ENCODE data around the gene UQCRQ.
A peak's percentile ranks its signal among the peaks of the same experiment; 100 is the strongest.

Gene UQCRQ

GRCh38 chr5:132866342-132867045 is at the start of gene UQCRQ, which contains the start of gene GDF9:
Gene UQCRQ (plus strand): TSS chr5:132866642. CDS start chr5:132866882, 240 bp downstream.
Gene GDF9 (minus strand): TSS chr5:132866469. CDS start chr5:132864533, 1,936 bp downstream.
- DNase-seq (ENCODE audit: low read depth in 2 of 2): peak; percentile 81 to 87

- no peak for DNase-seq (ENCODE audit: low read depth in 2 of 2)
Observed at GRCh38 chr5:132817011-132817410, 49.4 kb upstream of the UQCRQ start.

- DNase-seq (ENCODE audit: low read depth in 2 of 2): no peak
Observed at GRCh38 chr5:132819468-132819867, 47.0 kb upstream of the UQCRQ start.

- DNase-seq (ENCODE audit: low read depth in 2 of 2): peak; percentile 69 to 72
Observed at GRCh38 chr5:132820162-132820754, 46.2 kb upstream of the UQCRQ start.

- DNase-seq (ENCODE audit: low read depth in 2 of 2): no peak
Observed at GRCh38 chr5:132821350-132821749, 45.1 kb upstream of the UQCRQ start.

- DNase-seq (ENCODE audit: low read depth in 2 of 2): no peak
Observed at GRCh38 chr5:132821791-132822190, 44.7 kb upstream of the UQCRQ start.

- DNase-seq (ENCODE audit: low read depth in 2 of 2): no peak
Observed at GRCh38 chr5:132822650-132823480, 43.6 kb upstream of the UQCRQ start.

GRCh38 chr5:132823481-132824050 is 42.9 kb upstream of the UQCRQ start:
- DNase-seq (ENCODE audit: low read depth in 2 of 2): no peak

GRCh38 chr5:132824426-132824825 is 42.0 kb upstream of the UQCRQ start:
- DNase-seq (ENCODE audit: low read depth in 2 of 2): no peak

GRCh38 chr5:132825033-132825833 is 41.2 kb upstream of the UQCRQ start:
- no peak for DNase-seq (ENCODE audit: low read depth in 2 of 2)

GRCh38 chr5:132825834-132826391 is 40.5 kb upstream of the UQCRQ start:
- DNase-seq (ENCODE audit: low read depth in 2 of 2): no peak

GRCh38 chr5:132826424-132827082 is 39.9 kb upstream of the UQCRQ start:
- no peak for DNase-seq (ENCODE audit: low read depth in 2 of 2)

- DNase-seq (ENCODE audit: low read depth in 2 of 2): no peak
Observed at GRCh38 chr5:132827943-132828673, 38.3 kb upstream of the UQCRQ start.

- DNase-seq (ENCODE audit: low read depth in 2 of 2): no peak
Observed at GRCh38 chr5:132828846-132829494, 37.5 kb upstream of the UQCRQ start.

- peak; percentile 28 to 49 for DNase-seq (ENCODE audit: low read depth in 2 of 2)
Observed at GRCh38 chr5:132829742-132830435, 36.6 kb upstream of the UQCRQ start.

- no peak for DNase-seq (ENCODE audit: low read depth in 2 of 2)
Observed at GRCh38 chr5:132830436-132831094, 35.9 kb upstream of the UQCRQ start, which contains the start of gene SHROOM1. Gene SHROOM1 (minus strand): TSS chr5:132830647. CDS start chr5:132826140, 4,507 bp downstream.

GRCh38 chr5:132831095-132831860 is 35.2 kb upstream of the UQCRQ start:
- DNase-seq (ENCODE audit: low read depth in 2 of 2): no peak

Measured in activated CD8-positive, alpha-beta memory T cell treated with anti-CD3 and anti-CD28 coated beads for 4 hours (primary cell).